ENCODE measurements around the gene HOXD10. TPM values are rescaled to one million over a fixed set of nuclear protein-coding genes. Genes with fewer than 3 reads are reported as not detected.

The HOXD10 gene
- total and polyA plus RNA-seq, 7 donors: 0.23 to 46.0 (median 10.7) TPM

DNA sequence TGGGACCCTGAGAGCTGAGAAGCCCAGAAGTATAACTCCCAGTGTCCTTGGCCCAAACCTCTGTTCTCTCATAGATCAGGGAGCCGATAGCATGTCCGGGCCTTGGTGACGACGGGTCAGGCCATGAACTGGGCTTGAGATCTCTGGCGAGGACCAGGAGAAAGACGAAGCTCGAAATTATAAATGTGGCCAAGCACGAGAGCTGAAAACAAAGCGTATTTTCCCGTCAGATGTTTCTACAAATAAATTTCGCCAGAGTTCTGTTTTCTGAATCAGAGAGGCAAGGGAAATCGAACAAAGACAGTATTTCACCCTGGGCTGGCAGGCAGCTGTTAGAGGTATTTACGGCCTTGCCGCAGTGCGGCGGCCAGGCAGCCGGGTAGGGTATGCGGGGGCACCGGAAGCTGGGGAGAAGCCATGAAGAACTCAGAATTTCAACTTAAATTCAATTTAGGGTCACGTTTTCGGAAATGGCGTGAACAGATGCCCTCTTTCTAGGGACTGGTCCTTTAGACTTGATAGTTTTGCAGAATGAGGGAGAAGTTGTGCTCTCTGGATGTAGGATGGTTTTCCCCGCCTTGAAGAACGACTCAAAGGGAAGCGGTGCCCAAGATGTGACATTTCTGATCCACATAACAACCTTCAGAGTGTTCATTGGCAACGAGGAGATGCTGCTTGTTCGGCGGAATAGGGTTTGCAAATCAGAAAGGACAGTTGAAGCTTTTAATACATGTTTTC lies 22.5 kb downstream of the HOXD10 start:
- Histone ChIP-seq H3K9me3 (no peaks in the 10 kb centered on the region), H3K27me3 (peaks cover 3 to 73% (median 58%) of the 10 kb centered on the region in 3 donors), H3K4me3 (peak overlapping the region in 3 of 4 donors; percentile 0 to 5 (median 4)), H3K36me3 (no peaks in the 10 kb centered on the region), H3K4me1 (peaks cover 0 to 39% (median 30%) of the 10 kb centered on the region in 4 donors), H3K27ac (peak overlapping the region; percentile 49 to 87 (median 56))
- WGBS, 2 donors: 45 to 64% methylated on average over 28 of the region's 28 CpGs
- TF ChIP-seq POLR2A (IDR thresholded peaks at IDR 0.05): no peak
- TF ChIP-seq POLR2AphosphoS5 (IDR thresholded peaks at IDR 0.05): no peak
- TF ChIP-seq EP300 (IDR thresholded peaks at IDR 0.05): no peak
- TF ChIP-seq, protein P1, sequence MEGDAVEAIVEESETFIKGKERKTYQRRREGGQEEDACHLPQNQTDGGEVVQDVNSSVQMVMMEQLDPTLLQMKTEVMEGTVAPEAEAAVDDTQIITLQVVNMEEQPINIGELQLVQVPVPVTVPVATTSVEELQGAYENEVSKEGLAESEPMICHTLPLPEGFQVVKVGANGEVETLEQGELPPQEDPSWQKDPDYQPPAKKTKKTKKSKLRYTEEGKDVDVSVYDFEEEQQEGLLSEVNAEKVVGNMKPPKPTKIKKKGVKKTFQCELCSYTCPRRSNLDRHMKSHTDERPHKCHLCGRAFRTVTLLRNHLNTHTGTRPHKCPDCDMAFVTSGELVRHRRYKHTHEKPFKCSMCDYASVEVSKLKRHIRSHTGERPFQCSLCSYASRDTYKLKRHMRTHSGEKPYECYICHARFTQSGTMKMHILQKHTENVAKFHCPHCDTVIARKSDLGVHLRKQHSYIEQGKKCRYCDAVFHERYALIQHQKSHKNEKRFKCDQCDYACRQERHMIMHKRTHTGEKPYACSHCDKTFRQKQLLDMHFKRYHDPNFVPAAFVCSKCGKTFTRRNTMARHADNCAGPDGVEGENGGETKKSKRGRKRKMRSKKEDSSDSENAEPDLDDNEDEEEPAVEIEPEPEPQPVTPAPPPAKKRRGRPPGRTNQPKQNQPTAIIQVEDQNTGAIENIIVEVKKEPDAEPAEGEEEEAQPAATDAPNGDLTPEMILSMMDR (IDR thresholded peaks at IDR 0.05): no peak
- intact Hi-C loops (cut with DNase I): loop anchor here (5.0 kb wide), 1 partner anchor 1008 kb away; no protein-coding TSS in a partner anchor
- peak; percentile 63 for DNase-seq

DNA sequence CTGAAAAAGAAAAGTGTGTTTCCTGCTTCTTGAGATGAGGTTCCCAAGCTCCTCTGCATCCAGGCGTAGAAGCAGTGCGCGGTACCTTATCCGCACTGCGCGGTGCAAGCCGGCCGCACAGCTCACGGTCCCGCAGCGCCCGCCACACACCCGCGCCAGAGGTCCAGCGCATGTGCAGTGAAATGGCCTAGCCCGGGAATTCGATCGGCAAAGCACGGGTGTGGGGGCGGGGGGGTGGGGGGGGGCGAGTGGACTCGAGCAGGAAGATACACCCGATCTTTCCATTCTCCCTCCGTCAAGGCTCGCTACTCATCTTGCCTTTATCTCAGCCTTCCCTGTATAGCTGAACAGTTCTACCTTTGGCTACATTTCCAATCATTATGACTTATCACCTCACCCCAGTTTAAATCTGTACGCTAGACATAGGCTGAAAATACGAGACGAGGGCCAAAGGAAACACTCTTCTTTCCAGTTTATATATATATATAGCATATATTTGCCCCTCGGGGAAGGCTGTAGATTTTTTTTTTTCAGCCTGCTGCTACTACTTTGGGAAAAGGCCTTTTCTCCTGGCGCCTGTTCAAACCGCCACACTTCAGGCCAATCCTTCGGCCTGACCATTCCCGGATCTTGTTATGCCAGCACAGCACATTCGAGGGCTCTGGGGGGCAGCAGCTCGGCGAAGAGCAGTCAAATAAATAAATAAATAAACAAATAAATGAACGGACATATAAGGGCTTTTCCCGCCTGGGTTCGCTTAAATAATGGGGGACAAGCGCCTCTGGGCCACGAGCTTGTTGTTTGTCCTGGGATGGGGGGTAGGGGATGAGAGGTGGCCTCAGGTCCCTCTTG lies 23.3 kb downstream of the HOXD10 start:
- H3K9me3 ChIP-seq: no peaks in the 10 kb centered on the region
- TF ChIP-seq EP300 (IDR thresholded peaks at IDR 0.05) (no peak), POLR2AphosphoS5 (IDR thresholded peaks at IDR 0.05) (no peak), POLR2A (IDR thresholded peaks at IDR 0.05) (no peak)
- TF ChIP-seq, protein P1 (IDR thresholded peaks at IDR 0.05): no peak
- 39 to 58% methylated on average over 41 of the region's 41 CpGs for WGBS, 2 donors
- intact Hi-C loops (cut with DNase I): loop anchor here (1.0 to 10.0 kb wide), 3 partner anchors 315 to 1007 kb away; no protein-coding TSS in a partner anchor
- H3K27ac ChIP-seq: peak overlapping the region; percentile 49 to 87 (median 54)
- peaks cover 3 to 69% (median 53%) of the 10 kb centered on the region in 3 donors for H3K27me3 ChIP-seq
- H3K4me1 ChIP-seq: peaks cover 0 to 36% (median 29%) of the 10 kb centered on the region in 4 donors
- DNase-seq: peak; percentile 75
- H3K36me3 ChIP-seq: no peaks in the 10 kb centered on the region
- peak overlapping the region; percentile 39 to 52 (median 50) for H3K4me3 ChIP-seq

DNA sequence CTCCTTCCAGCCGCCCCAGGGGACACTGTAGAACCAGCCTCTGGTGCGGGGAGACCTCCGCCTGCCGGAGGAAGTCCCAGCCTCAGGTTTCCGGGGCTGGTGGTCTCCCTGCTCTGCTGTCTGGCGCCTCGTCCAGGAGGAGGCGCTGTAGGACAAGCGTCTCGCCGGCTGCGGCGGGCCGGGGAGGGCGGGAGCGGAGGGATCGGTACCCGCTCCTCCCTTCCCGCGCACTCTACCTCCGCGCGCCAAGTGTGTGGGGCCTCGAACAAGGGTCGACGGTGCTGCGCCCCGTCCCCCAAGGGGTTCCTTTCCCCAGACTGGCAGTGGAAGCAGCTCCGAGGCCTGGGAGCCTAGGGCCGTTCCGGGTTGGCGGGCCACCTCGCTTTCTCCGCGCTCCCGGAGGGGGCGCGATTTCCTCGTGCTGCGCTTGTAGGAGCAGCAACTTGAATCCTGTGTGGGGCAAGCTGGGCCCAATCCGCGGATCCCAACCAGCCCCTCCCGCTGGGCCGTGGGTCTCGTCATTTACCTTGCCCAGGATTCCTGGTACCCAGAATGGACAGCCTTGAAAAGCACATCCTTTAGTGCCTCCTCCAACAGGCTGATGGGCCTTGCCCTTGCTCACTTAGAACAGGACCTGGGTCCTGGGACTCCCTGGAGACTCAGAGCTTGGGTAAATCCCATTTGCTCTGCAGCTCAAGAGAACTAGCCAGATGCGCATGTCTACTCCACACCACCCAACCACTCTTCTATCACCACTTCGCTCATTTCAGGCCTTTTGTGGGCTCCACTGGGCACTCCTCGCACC lies 24.1 kb downstream of the HOXD10 start:
- Histone ChIP-seq H3K27ac (peak overlapping the region; percentile 49 to 87 (median 54)), H3K9me3 (no peaks in the 10 kb centered on the region), H3K27me3 (peaks cover 3 to 69% (median 51%) of the 10 kb centered on the region in 3 donors), H3K4me3 (peak overlapping the region; percentile 39 to 52 (median 50)), H3K36me3 (no peaks in the 10 kb centered on the region), H3K4me1 (peaks cover 0 to 30% (median 24%) of the 10 kb centered on the region in 4 donors)
- intact Hi-C loops (cut with DNase I): loop anchor here (1.0 to 10.0 kb wide), 4 partner anchors 315 to 674 kb away; no protein-coding TSS in a partner anchor
- WGBS, 2 donors: 7 to 8% methylated on average over 48 of the region's 48 CpGs
- TF ChIP-seq EP300 (IDR thresholded peaks at IDR 0.05) (no peak), POLR2AphosphoS5 (IDR thresholded peaks at IDR 0.05) (no peak), POLR2A (IDR thresholded peaks at IDR 0.05) (no peak)
- TF ChIP-seq, protein P1 (IDR thresholded peaks at IDR 0.05): peak; percentile 87 to 96 (median 95)
- DNase-seq: peak; percentile 87

DNA sequence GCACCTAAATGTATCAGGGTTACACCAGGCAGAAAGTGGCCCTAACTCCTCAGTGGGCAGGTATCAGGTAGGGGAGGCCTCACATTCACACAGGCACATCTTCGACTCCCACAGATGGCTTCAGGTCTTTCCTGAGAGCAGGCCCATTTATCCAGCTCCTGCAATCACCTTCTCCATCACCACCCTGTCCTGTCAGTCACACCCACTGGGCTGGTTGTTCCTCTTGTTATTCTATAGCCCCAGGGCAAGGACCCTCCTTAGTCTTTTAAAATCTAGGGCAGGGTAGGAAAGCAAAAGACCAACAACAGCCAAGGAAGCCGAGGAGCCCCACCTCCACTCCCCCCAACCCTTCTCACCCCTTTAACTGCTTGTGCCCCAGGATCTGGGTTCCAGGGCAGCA lies 25.7 kb downstream of the HOXD10 start:
- no peaks in the 10 kb centered on the region for H3K36me3 ChIP-seq
- intact Hi-C loops (cut with DNase I): loop anchor here (10.0 kb wide), 1 partner anchor 673 kb away; no protein-coding TSS in a partner anchor
- WGBS, 2 donors: 86 to 88% methylated on average over 2 of the region's 2 CpGs
- DNase-seq: peak; percentile 19
- H3K9me3 ChIP-seq: no peaks in the 10 kb centered on the region
- peaks cover 0 to 27% (median 19%) of the 10 kb centered on the region in 4 donors for H3K4me1 ChIP-seq
- H3K4me3 ChIP-seq: no peak overlapping the region
- no peak overlapping the region for H3K27ac ChIP-seq
- no peak for TF ChIP-seq POLR2AphosphoS5 (IDR thresholded peaks at IDR 0.05)
- TF ChIP-seq, protein P1 (IDR thresholded peaks at IDR 0.05): no peak
- no peak for TF ChIP-seq EP300 (IDR thresholded peaks at IDR 0.05)
- TF ChIP-seq POLR2A (IDR thresholded peaks at IDR 0.05): no peak
- H3K27me3 ChIP-seq: peaks cover 8 to 69% (median 53%) of the 10 kb centered on the region in 3 donors
